ENCODE results near the gene HCRT.

Gene HCRT

DNA sequence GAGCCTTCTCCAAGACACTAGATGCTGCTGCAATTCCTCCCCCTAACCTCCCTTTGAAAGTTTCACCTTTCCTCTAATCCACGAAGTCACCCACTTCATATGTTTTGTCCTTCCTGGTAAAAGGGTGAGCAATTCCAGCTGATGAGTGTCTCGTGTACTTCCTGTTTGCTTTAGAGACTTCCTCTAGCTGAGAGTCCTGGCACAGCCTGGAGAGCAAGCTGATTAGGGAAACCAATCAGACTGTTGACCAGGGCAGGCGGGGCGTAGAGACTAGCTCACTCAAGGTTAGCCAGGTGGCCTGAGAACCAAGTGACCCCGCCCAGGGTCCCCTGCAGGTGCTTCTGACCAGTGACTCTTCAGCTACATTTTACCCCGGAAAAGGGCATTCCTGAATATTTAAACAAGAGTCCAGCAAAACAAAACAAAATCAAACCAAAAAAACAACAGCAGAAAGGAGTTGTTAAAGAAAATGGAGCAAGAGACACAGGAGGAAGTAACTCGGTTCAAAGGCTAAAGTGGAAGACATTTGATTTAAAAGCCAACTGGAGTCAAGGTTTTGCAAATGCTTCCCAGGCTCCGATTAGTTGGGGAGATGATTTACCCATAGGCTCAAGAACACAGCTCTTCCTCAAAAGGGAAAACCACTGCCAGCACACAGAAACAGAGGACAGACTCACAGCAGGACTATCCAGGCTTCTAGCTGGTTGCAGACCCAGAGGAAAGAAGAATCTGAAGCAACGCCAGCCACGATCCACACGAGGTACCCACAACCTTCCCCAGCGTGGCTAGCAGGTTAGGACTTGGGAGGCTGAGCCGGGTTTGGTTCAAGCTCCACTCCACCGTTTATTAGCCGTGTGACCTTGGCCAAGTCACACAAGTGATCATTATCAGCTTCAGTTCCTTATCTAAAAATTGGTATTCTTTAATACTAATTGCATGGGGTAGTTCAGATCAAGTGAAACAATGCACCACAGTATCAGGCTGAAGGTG lies 49.3 kb downstream of the HCRT start:
- Histone ChIP-seq H3K4me3 (ENCODE audit: extremely low read depth, insufficient read depth, low read length, poor library complexity, severe bottlenecking) (no peak overlapping the region), H3K36me3 (ENCODE audit: control insufficient read depth, insufficient read depth, low read length) (peaks cover 55% of the 10 kb centered on the region), H3K4me1 (ENCODE audit: control insufficient read depth, insufficient read depth, low read length, poor library complexity, severe bottlenecking) (peaks cover 28% of the 10 kb centered on the region), H3K9me3 (ENCODE audit: control insufficient read depth, low read length) (no peaks in the 10 kb centered on the region), H3K27ac (ENCODE audit: low read depth, low read length, severe bottlenecking) (peak overlapping the region; percentile 75)
- WGBS, 2 experiments (ENCODE audit: insufficient coverage in 2 of 2): 86 to 92% methylated on average over 7 to 10 of the region's 15 CpGs

- Histone ChIP-seq H3K36me3 (ENCODE audit: control insufficient read depth, insufficient read depth, low read length) (peaks cover 58% of the 10 kb centered on the region), H3K27ac (ENCODE audit: low read depth, low read length, severe bottlenecking) (peak overlapping the region; percentile 75), H3K4me1 (ENCODE audit: control insufficient read depth, insufficient read depth, low read length, poor library complexity, severe bottlenecking) (peaks cover 28% of the 10 kb centered on the region), H3K4me3 (ENCODE audit: extremely low read depth, insufficient read depth, low read length, poor library complexity, severe bottlenecking) (no peak overlapping the region), H3K9me3 (ENCODE audit: control insufficient read depth, low read length) (no peaks in the 10 kb centered on the region)
- 98% methylated on average over 4 to 5 of the region's 6 CpGs for WGBS, 2 experiments (ENCODE audit: insufficient coverage in 2 of 2)
Measured at GRCh38 chr17:42135151-42135550, 50.1 kb downstream of the HCRT start.
